ENCODE results near the gene ANKRD29.

ANKRD29 gene

DNA sequence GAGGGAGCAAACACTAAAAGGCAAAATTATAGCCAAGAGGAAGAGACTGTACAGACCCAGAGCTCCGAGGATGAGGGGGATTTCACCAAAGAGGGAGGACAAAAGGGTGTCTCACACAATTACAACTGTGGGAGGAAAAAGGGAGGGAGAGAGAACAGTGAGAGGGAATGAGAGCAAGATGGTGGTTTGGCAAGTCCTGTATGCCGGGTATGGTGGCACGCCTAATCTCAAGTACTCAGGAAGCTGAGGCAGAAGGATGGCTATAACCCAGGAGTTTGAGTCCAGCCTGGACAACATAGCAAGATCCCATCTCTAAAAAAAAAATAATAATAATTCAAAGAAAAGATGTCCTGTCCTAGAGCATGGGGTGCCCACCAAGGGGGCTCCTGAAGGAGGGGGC lies 110.7 kb downstream of the ANKRD29 start:
- Histone ChIP-seq H3K9me3 (ENCODE audit: control insufficient read depth, low read length) (no peaks in the 10 kb centered on the region), H3K4me3 (ENCODE audit: low read length) (no peak overlapping the region), H3K4me1 (ENCODE audit: control insufficient read depth, insufficient read depth, low read length) (no peaks in the 10 kb centered on the region), H3K36me3 (ENCODE audit: control insufficient read depth, insufficient read depth, low read length) (peaks cover 19% of the 10 kb centered on the region), H3K9ac (ENCODE audit: low read length) (no peak overlapping the region), H3K27me3 (ENCODE audit: control insufficient read depth, insufficient read depth, low read length) (no peaks in the 10 kb centered on the region)

DNA sequence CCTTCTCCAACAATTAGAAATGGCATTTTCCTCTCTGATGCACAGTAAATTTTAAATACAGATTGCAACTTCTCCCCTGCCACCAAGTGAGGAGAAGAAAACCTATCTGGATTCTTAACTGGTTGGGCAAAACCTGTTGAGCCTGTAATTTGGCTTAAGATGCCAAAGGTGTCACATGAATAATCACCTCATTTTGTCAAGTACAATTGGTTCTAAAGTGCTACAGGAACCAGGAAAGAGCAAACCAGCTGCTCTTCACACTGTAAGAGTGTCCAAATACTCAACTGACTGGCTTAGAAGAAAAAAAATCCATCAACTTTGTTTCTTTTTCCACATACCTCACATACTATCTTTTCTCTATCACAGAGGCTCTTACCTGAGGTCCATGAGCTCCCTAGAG lies 111.8 kb downstream of the ANKRD29 start:
- peaks cover 11% of the 10 kb centered on the region for H3K36me3 ChIP-seq (ENCODE audit: control insufficient read depth, insufficient read depth, low read length)
- H3K4me3 ChIP-seq (ENCODE audit: low read length): no peak overlapping the region

More for the DNA sequence above, 111.8 kb downstream of the ANKRD29 start:
- Histone ChIP-seq H3K9ac (ENCODE audit: low read length) (no peak overlapping the region), H3K27me3 (ENCODE audit: control insufficient read depth, insufficient read depth, low read length) (no peaks in the 10 kb centered on the region), H3K4me1 (ENCODE audit: control insufficient read depth, insufficient read depth, low read length) (no peaks in the 10 kb centered on the region), H3K9me3 (ENCODE audit: control insufficient read depth, low read length) (no peaks in the 10 kb centered on the region)
